Astrocyte (in vitro differentiated cells and primary cell): ENCODE measurements around the gene FNDC11. TPM values are rescaled to one million over a fixed set of nuclear protein-coding genes. Genes with fewer than 3 reads are reported as not detected.

Source experiments
- DNase-seq: peaks from one replicate; pipeline ENCODE4 v3.0.0-alpha.2; 2010; ENCODE audit warnings: low read depth
- FAIRE-seq: peaks from 2 replicates; lab custom pipeline; 2011; peaks lifted over from hg19 to GRCh38; lab: Jason Lieb, UNC
- H2AFZ ChIP-seq: 2 replicates; pipeline ENCODE4 v1.6.0; 2012; ENCODE audit warnings: low read depth, low read length, inconsistent platforms
- H3K27ac ChIP-seq: 2 replicates; pipeline ENCODE4 v1.5.1; 2011; ENCODE audit warnings: low read depth, low read length, inconsistent platforms
- H3K27me3 ChIP-seq: 2 replicates; pipeline ENCODE4 v1.6.0; 2011; ENCODE audit warnings: low read length, inconsistent platforms; ENCODE audit not compliant: insufficient read depth
- H3K36me3 ChIP-seq: 2 replicates; pipeline ENCODE4 v1.5.1; 2011; ENCODE audit warnings: low read length, inconsistent platforms; ENCODE audit not compliant: insufficient read depth
- H3K4me1 ChIP-seq: 2 replicates; pipeline ENCODE4 v1.5.1; 2011; ENCODE audit warnings: low read length, inconsistent platforms; ENCODE audit not compliant: insufficient read depth
- H3K4me2 ChIP-seq: 2 replicates; pipeline ENCODE4 v1.6.0; 2012; ENCODE audit warnings: low read length, inconsistent platforms
- H3K4me3 ChIP-seq: 2 replicates; pipeline ENCODE4 v1.5.1; 2011; ENCODE audit warnings: low read depth, mild to moderate bottlenecking, low read length, inconsistent platforms; ENCODE audit not compliant: insufficient read depth
- H3K79me2 ChIP-seq: 2 replicates; pipeline ENCODE4 v1.6.0; 2012; ENCODE audit warnings: mild to moderate bottlenecking, low read length, inconsistent platforms; ENCODE audit not compliant: insufficient read depth
- H3K9ac ChIP-seq: 2 replicates; pipeline ENCODE4 v1.6.0; 2012; ENCODE audit warnings: mild to moderate bottlenecking, low read length, inconsistent platforms
- H3K9me3 ChIP-seq: 2 replicates; pipeline ENCODE4 v1.5.1; 2012; ENCODE audit warnings: low read depth, mild to moderate bottlenecking, low read length, inconsistent platforms; ENCODE audit not compliant: insufficient read depth
- H4K20me1 ChIP-seq: 2 replicates; pipeline ENCODE4 v1.6.0; 2012; ENCODE audit warnings: low read length, inconsistent platforms; ENCODE audit not compliant: insufficient read depth
- H3K27ac Mint-ChIP-seq: one replicate; pipeline ENCODE4 v1.8.0; 2021; ENCODE audit warnings: mild to moderate bottlenecking, mixed read lengths; ENCODE audit not compliant: unreplicated experiment
- H3K27me3 Mint-ChIP-seq: one replicate; pipeline ENCODE4 v1.8.0; 2021; ENCODE audit warnings: low read depth, mixed read lengths; ENCODE audit not compliant: unreplicated experiment
- H3K36me3 Mint-ChIP-seq: one replicate; pipeline ENCODE4 v1.8.0; 2021; ENCODE audit warnings: low read depth, mixed read lengths; ENCODE audit not compliant: unreplicated experiment
- H3K4me1 Mint-ChIP-seq: one replicate; pipeline ENCODE4 v1.8.0; 2021; ENCODE audit warnings: low read depth, mixed read lengths; ENCODE audit not compliant: unreplicated experiment
- H3K4me3 Mint-ChIP-seq: one replicate; pipeline ENCODE4 v1.8.0; 2021; ENCODE audit warnings: mild to moderate bottlenecking, moderate library complexity, mixed read lengths; ENCODE audit not compliant: unreplicated experiment
- H3K9me3 Mint-ChIP-seq: one replicate; pipeline ENCODE4 v1.8.0; 2021; ENCODE audit warnings: mild to moderate bottlenecking, mixed read lengths; ENCODE audit not compliant: unreplicated experiment
- EZH2 ChIP-seq: IDR thresholded peaks from 2 replicates; pipeline ENCODE4 v1.6.1; 2012; ENCODE audit warnings: mild to moderate bottlenecking, low read length, inconsistent platforms; ENCODE audit not compliant: insufficient read depth
- total RNA-seq: library from RNA; stranded (reverse); gene quantifications from 2 replicates; pipeline ENCODE4 v1.2.1, GENCODE V29; 2021
- TF ChIP-seq, protein P1 (sequence below): IDR thresholded peaks from 2 replicates; pipeline ENCODE4 v1.5.1; 2011; ENCODE audit warnings: low read depth, mild to moderate bottlenecking, inconsistent platforms, low read length, moderate library complexity; ENCODE audit not compliant: insufficient read depth

The FNDC11 gene
- total RNA-seq, 1 donor from 2014 or later = 0.20 TPM

- Mint-ChIP-seq H3K36me3 (peaks cover 5% of the 10 kb centered on the region), H3K4me3 (no peak overlapping the region), H3K27me3 (no peaks in the 10 kb centered on the region), H3K4me1 (no peaks in the 10 kb centered on the region), H3K27ac (no peak overlapping the region), H3K9me3 (no peaks in the 10 kb centered on the region)
- no peaks in the 10 kb centered on the region for H4K20me1 ChIP-seq
- TF ChIP-seq, protein P1, sequence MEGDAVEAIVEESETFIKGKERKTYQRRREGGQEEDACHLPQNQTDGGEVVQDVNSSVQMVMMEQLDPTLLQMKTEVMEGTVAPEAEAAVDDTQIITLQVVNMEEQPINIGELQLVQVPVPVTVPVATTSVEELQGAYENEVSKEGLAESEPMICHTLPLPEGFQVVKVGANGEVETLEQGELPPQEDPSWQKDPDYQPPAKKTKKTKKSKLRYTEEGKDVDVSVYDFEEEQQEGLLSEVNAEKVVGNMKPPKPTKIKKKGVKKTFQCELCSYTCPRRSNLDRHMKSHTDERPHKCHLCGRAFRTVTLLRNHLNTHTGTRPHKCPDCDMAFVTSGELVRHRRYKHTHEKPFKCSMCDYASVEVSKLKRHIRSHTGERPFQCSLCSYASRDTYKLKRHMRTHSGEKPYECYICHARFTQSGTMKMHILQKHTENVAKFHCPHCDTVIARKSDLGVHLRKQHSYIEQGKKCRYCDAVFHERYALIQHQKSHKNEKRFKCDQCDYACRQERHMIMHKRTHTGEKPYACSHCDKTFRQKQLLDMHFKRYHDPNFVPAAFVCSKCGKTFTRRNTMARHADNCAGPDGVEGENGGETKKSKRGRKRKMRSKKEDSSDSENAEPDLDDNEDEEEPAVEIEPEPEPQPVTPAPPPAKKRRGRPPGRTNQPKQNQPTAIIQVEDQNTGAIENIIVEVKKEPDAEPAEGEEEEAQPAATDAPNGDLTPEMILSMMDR = no peak
- TF ChIP-seq EZH2 = no peak
- H3K79me2 ChIP-seq = no peaks in the 10 kb centered on the region
- FAIRE-seq (no peak), DNase-seq (no peak)
- no peak overlapping the region for H3K4me2 ChIP-seq
- H3K27ac ChIP-seq = no peak overlapping the region
- H3K4me3 ChIP-seq = no peak overlapping the region
- no peaks in the 10 kb centered on the region for H3K36me3 ChIP-seq
- H3K9ac ChIP-seq = no peak overlapping the region
- no peaks in the 10 kb centered on the region for H3K9me3 ChIP-seq
- no peaks in the 10 kb centered on the region for H3K4me1 ChIP-seq
- no peak overlapping the region for H2AFZ ChIP-seq
- H3K27me3 ChIP-seq = no peaks in the 10 kb centered on the region
Measured at GRCh38 chr20:63555661-63556381, 1.9 kb downstream of the FNDC11 start.

GRCh38 chr20:63556873-63557478 is 3.0 kb downstream of the FNDC11 start:
- TF ChIP-seq EZH2 = no peak
- TF ChIP-seq, protein P1 = no peak
- H3K27me3 ChIP-seq = no peaks in the 10 kb centered on the region
- FAIRE-seq (no peak), DNase-seq (no peak)
- Mint-ChIP-seq H3K36me3 (peaks cover 5% of the 10 kb centered on the region), H3K9me3 (no peaks in the 10 kb centered on the region), H3K27ac (peak overlapping the region; percentile 47), H3K4me1 (no peaks in the 10 kb centered on the region), H3K4me3 (no peak overlapping the region), H3K27me3 (no peaks in the 10 kb centered on the region)
- H2AFZ ChIP-seq = no peak overlapping the region
- no peaks in the 10 kb centered on the region for H3K79me2 ChIP-seq
- H3K4me3 ChIP-seq = no peak overlapping the region
- no peaks in the 10 kb centered on the region for H3K4me1 ChIP-seq
- no peak overlapping the region for H3K4me2 ChIP-seq
- H3K9ac ChIP-seq = no peak overlapping the region
- no peaks in the 10 kb centered on the region for H3K36me3 ChIP-seq
- H3K27ac ChIP-seq = no peak overlapping the region
- H3K9me3 ChIP-seq = no peaks in the 10 kb centered on the region
- H4K20me1 ChIP-seq = no peaks in the 10 kb centered on the region

DNA sequence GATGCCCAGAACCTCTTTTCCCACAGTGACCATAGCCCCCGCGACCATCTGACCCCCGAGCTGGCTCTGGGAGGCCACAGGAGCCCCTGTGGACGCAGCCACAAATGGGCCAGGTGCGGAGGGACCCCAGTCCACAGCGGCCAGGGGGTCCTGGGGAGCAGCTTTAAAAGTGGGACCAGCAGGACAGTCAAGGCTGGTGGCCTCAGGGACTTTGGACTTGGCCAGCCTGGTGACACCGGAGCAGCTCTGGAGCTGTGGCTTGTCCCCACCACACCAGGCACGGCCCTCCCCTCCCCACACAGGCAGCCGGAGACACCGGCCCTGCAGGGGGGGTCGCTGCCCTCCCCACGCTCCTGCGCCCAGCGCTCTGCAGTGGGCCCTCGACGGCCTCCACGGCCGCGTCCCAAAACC is 3.5 kb downstream of the FNDC11 start:
- Mint-ChIP-seq H3K4me3 (no peak overlapping the region), H3K4me1 (no peaks in the 10 kb centered on the region), H3K27ac (no peak overlapping the region), H3K9me3 (no peaks in the 10 kb centered on the region), H3K36me3 (peaks cover 5% of the 10 kb centered on the region), H3K27me3 (no peaks in the 10 kb centered on the region)
- H3K4me3 ChIP-seq = no peak overlapping the region
- no peak overlapping the region for H3K4me2 ChIP-seq
- no peaks in the 10 kb centered on the region for H3K4me1 ChIP-seq
- H3K79me2 ChIP-seq = no peaks in the 10 kb centered on the region
- no peaks in the 10 kb centered on the region for H3K27me3 ChIP-seq
- H4K20me1 ChIP-seq = no peaks in the 10 kb centered on the region
- FAIRE-seq (no peak), DNase-seq (no peak)
- no peaks in the 10 kb centered on the region for H3K9me3 ChIP-seq
- H3K27ac ChIP-seq = no peak overlapping the region
- H3K36me3 ChIP-seq = no peaks in the 10 kb centered on the region
- TF ChIP-seq, protein P1 = no peak
- no peak for TF ChIP-seq EZH2
- no peak overlapping the region for H3K9ac ChIP-seq
- no peak overlapping the region for H2AFZ ChIP-seq
